Measurements from ENCODE around the gene LTBP1. TPM values are rescaled to one million over a fixed set of nuclear protein-coding genes. Genes with fewer than 3 reads are reported as not detected.

LTBP1 gene
- total RNA-seq, 3 donors from 2014 or later (not counting 1 experiment from before 2014, with no cell fraction given) = 1.7 to 4.7 (median 3.5) TPM

- Mint-ChIP-seq H3K4me1 (no peaks in the 10 kb centered on the region), H3K4me3 (no peak overlapping the region), H3K27me3 (ENCODE audit: low read depth in 2 of 2) (no peaks in the 10 kb centered on the region), H3K27ac (no peak overlapping the region), H3K9me3 (no peaks in the 10 kb centered on the region), H3K36me3 (no peaks in the 10 kb centered on the region)
- no peaks in the 10 kb centered on the region for H3K9me3 ChIP-seq (ENCODE audit: control insufficient read depth, insufficient read depth, low read length)
- no peaks in the 10 kb centered on the region for H3K27me3 ChIP-seq (ENCODE audit: control insufficient read depth, insufficient read depth, low read length)
- H3K4me3 ChIP-seq (ENCODE audit: low read length) = no peak overlapping the region
- H3K36me3 ChIP-seq (ENCODE audit: control insufficient read depth, insufficient read depth, low read length) = no peaks in the 10 kb centered on the region
- no peak for ATAC-seq
- WGBS (ENCODE audit: insufficient coverage) = 96% methylated on average over 3 of the region's 3 CpGs
- H3K27ac ChIP-seq (ENCODE audit: low read length) = no peak overlapping the region
- no peak for TF ChIP-seq CTCF (IDR thresholded peaks at IDR 0.05)
- no peaks in the 10 kb centered on the region for H3K4me1 ChIP-seq (ENCODE audit: control insufficient read depth, insufficient read depth, low read length)
- DNase-seq = no peak
- intact Hi-C loops (cut with micrococcal nuclease) = no loop called here
Measured at GRCh38 chr2:33158482-33159003, 211.8 kb downstream of the LTBP1 start.

GRCh38 chr2:33160191-33160590 lies 213.4 kb downstream of the LTBP1 start:
- Histone ChIP-seq H3K27ac (ENCODE audit: low read length) (no peak overlapping the region), H3K9me3 (ENCODE audit: control insufficient read depth, insufficient read depth, low read length) (no peaks in the 10 kb centered on the region), H3K27me3 (ENCODE audit: control insufficient read depth, insufficient read depth, low read length) (no peaks in the 10 kb centered on the region), H3K4me1 (ENCODE audit: control insufficient read depth, insufficient read depth, low read length) (no peaks in the 10 kb centered on the region), H3K36me3 (ENCODE audit: control insufficient read depth, insufficient read depth, low read length) (no peaks in the 10 kb centered on the region), H3K4me3 (ENCODE audit: low read length) (no peak overlapping the region)
- no peaks in the 10 kb centered on the region for H3K4me1 Mint-ChIP-seq
- intact Hi-C loops (cut with micrococcal nuclease) = no loop called here
- no peaks in the 10 kb centered on the region for H3K9me3 Mint-ChIP-seq
- H3K4me3 Mint-ChIP-seq = no peak overlapping the region
- H3K36me3 Mint-ChIP-seq = no peaks in the 10 kb centered on the region
- TF ChIP-seq CTCF (IDR thresholded peaks at IDR 0.05) = no peak
- ATAC-seq (no peak), DNase-seq (no peak)
- H3K27me3 Mint-ChIP-seq (ENCODE audit: low read depth in 2 of 2) = no peaks in the 10 kb centered on the region
- no peak overlapping the region for H3K27ac Mint-ChIP-seq
- 91% methylated on average over 5 of the region's 5 CpGs for WGBS (ENCODE audit: insufficient coverage)

GRCh38 chr2:33166287-33166881 lies 219.6 kb downstream of the LTBP1 start:
- H3K36me3 ChIP-seq (ENCODE audit: control insufficient read depth, insufficient read depth, low read length) = no peaks in the 10 kb centered on the region
- no peak overlapping the region for H3K27ac Mint-ChIP-seq
- no peaks in the 10 kb centered on the region for H3K27me3 ChIP-seq (ENCODE audit: control insufficient read depth, insufficient read depth, low read length)
- H3K4me1 Mint-ChIP-seq = no peaks in the 10 kb centered on the region
- no peaks in the 10 kb centered on the region for H3K4me1 ChIP-seq (ENCODE audit: control insufficient read depth, insufficient read depth, low read length)
- H3K27ac ChIP-seq (ENCODE audit: low read length) = no peak overlapping the region
- DNase-seq (no peak), ATAC-seq (no peak)
- H3K9me3 ChIP-seq (ENCODE audit: control insufficient read depth, insufficient read depth, low read length) = no peaks in the 10 kb centered on the region
- H3K36me3 Mint-ChIP-seq = no peaks in the 10 kb centered on the region
- no peaks in the 10 kb centered on the region for H3K27me3 Mint-ChIP-seq (ENCODE audit: low read depth in 2 of 2)
- no peak overlapping the region for H3K4me3 ChIP-seq (ENCODE audit: low read length)
- no peak overlapping the region for H3K4me3 Mint-ChIP-seq
- TF ChIP-seq CTCF (IDR thresholded peaks at IDR 0.05) = no peak
- WGBS (ENCODE audit: insufficient coverage) = 62% methylated on average over 5 of the region's 5 CpGs
- no peaks in the 10 kb centered on the region for H3K9me3 Mint-ChIP-seq
- intact Hi-C loops (cut with micrococcal nuclease) = no loop called here

Measured in natural killer cell (primary cell).